Stimulated activated CD8-positive, alpha-beta memory T cell treated with anti-CD3 and anti-CD28 coated beads, Interleukin-15, amount 100 ng/mL, for 48 hours (primary cell): Measurements from ENCODE around the gene SBDS.

Source experiments
- DNase-seq, 2 donors: peaks; one replicate each; pipeline ENCODE4 v3.0.0-alpha.2; 2020; ENCODE audit warnings: low read depth in 2 of 2

Gene SBDS

GRCh38 chr7:66937940-66938339 lies 57.4 kb downstream of the SBDS start:
- DNase-seq = no peak
